ENCODE measurements around the gene LDHB. TPM values are rescaled to one million over a fixed set of nuclear protein-coding genes. Genes with fewer than 3 reads are reported as not detected.

LDHB gene
- total and polyA plus RNA-seq, 9 of the 15 experiments (the other 6 are each of a cell fraction or from before 2014, with no cell fraction given), result 743 to 2,680 (median 968) TPM

- FAIRE-seq (no peak), DNase-seq (ENCODE audit: extremely low read depth in 1 of 4, low spot score in 3 of 4) (no peak), ATAC-seq (no peak)
- in situ Hi-C loops (cut with MboI), result no loop called here
- no peaks in the 10 kb centered on the region for H3K9me3 ChIP-seq (replicated peaks; ENCODE audit: control insufficient read depth, insufficient read depth, low read depth, low read length)
- no peak overlapping the region for H3K9ac ChIP-seq (ENCODE audit: insufficient read depth in 1 of 2, low read depth in 2 of 2, low read length in 2 of 2)
- no peak overlapping the region for H3K4me2 ChIP-seq (ENCODE audit: insufficient read depth, low read length)
- H3K27me3 ChIP-seq (ENCODE audit: control insufficient read depth in 2 of 2, insufficient read depth in 2 of 2, low read length in 2 of 2), result no peaks in the 10 kb centered on the region
- no peak overlapping the region for H2AFZ ChIP-seq (ENCODE audit: low read depth, low read length)
- no TSS peak for BruUV-seq (replicated peaks)
- intact Hi-C loops (cut with micrococcal nuclease), result no loop called here
- no peaks in the 10 kb centered on the region for H3K79me2 ChIP-seq (ENCODE audit: control insufficient read depth, insufficient read depth, low read length)
- H3K36me3 ChIP-seq (ENCODE audit: control insufficient read depth, insufficient read depth, low read length), result no peaks in the 10 kb centered on the region
- no peaks in the 10 kb centered on the region for H3K9me1 ChIP-seq (ENCODE audit: control insufficient read depth, insufficient read depth, low read length)
- TF ChIP-seq CAMTA2 (CRISPR knock-in tag; conservative IDR thresholded peaks at IDR 0.05), result no peak
- TF ChIP-seq ZFP91 (CRISPR knock-in tag; IDR thresholded peaks at IDR 0.05), result no peak
- TF ChIP-seq ZNF75A (CRISPR knock-in tag; IDR thresholded peaks at IDR 0.05), result no peak
- no peak for TF ChIP-seq ZNF764 (CRISPR knock-in tag; IDR thresholded peaks at IDR 0.05; ENCODE audit: low read depth)
- no peak for TF ChIP-seq ZNF23 (CRISPR knock-in tag; IDR thresholded peaks at IDR 0.05)
- TF ChIP-seq KLF16 (IDR thresholded peaks at IDR 0.05), result no peak
- TF ChIP-seq ARHGAP35 (IDR thresholded peaks at IDR 0.05; ENCODE audit: partially characterized antibody), result no peak
- H3K4me3 ChIP-seq, result no peak overlapping the region
- POLR2A ChIA-PET, result no interaction called here
- no peak overlapping the region for H3K27ac ChIP-seq (ENCODE audit: extremely low read depth, low read depth, low read length)
- CTCF ChIA-PET (ENCODE audit: low intra/inter-chr PET ratio), result no interaction called here
- no peaks in the 10 kb centered on the region for H3K4me1 ChIP-seq (replicated peaks in 1 of 2; ENCODE audit: control insufficient read depth in 2 of 2, insufficient read depth in 2 of 2, low read length in 2 of 2)
- 71% methylated on average over 2 of the region's 2 CpGs for WGBS (ENCODE audit: insufficient coverage, low coverage, missing lambda C conversion rate)
- H4K20me1 ChIP-seq (replicated peaks; ENCODE audit: control insufficient read depth, insufficient read depth, low read length), result no peaks in the 10 kb centered on the region
Observed at GRCh38 chr12:21627924-21628323, 29.7 kb downstream of the LDHB start.

Measured in K562 (cell line).